Tibial nerve (tissue), 4 donors: ENCODE measurements around the gene SLC5A12. TPM values are rescaled to one million over a fixed set of nuclear protein-coding genes. Genes with fewer than 3 reads are reported as not detected.

Experiments
- DNase-seq, 2 donors: peaks; one replicate each; pipeline ENCODE4 v3.0.0-alpha.2; 2019; ENCODE audit warnings: low spot score in 2 of 2
- H3K27ac ChIP-seq, 4 donors: fragments of 200-600 bp; sonication (generic) in 3 of 4; one replicate each; pipeline ENCODE4 v1.5.1; 2017 to 2019; ENCODE audit warnings: mild to moderate bottlenecking in 1 of 4
- H3K27me3 ChIP-seq, 2 donors: fragments of 200-600 bp; sonication (generic) in 1 of 2; one replicate each; pipeline versions ENCODE4 v1.5.1 to v1.6.0; 2017 to 2019
- H3K36me3 ChIP-seq, 3 donors: fragments of 200-600 bp; sonication (generic); one replicate each; pipeline ENCODE4 v1.5.1; 2018 to 2019
- H3K4me1 ChIP-seq, 4 donors: fragments of 200-600 bp; sonication (generic) in 3 of 4; one replicate each; pipeline ENCODE4 v1.5.1; 2017 to 2019
- H3K4me3 ChIP-seq, 4 donors: fragments of 200-600 bp; sonication (generic) in 3 of 4; one replicate each; pipeline ENCODE4 v1.5.1; 2017 to 2019; ENCODE audit warnings: mild to moderate bottlenecking in 1 of 4, moderate library complexity in 1 of 4
- H3K9me3 ChIP-seq, 4 donors: fragments of 200-600 bp; sonication (generic) in 3 of 4; one replicate each; pipeline ENCODE4 v1.5.1; 2017 to 2019
- EP300 ChIP-seq, 2 donors: sonication (generic); formaldehyde crosslinking; IDR thresholded peaks; one replicate each; pipeline ENCODE4 v1.6.1; 2017; ENCODE audit warnings: antibody characterized with exemption in 2 of 2, mild to moderate bottlenecking in 1 of 2
- POLR2A ChIP-seq, 2 donors: fragments of 450-650 bp; IDR thresholded peaks; one replicate each; pipeline ENCODE4 v1.6.1; 2017; ENCODE audit warnings: antibody characterized with exemption in 2 of 2, mild to moderate bottlenecking in 2 of 2, moderate library complexity in 2 of 2
- WGBS, 2 donors: methylation state at CpG; one replicate each; pipeline ENCODE4 v1.1.5; 2018; 5-methylcytosine and 5-hydroxymethylcytosine counted together
- total RNA-seq, 4 donors: library from RNA; depleted of rRNA; stranded (reverse); fragments of >200 nt; gene quantifications; one replicate each; pipeline ENCODE4 v1.1.0, GENCODE V29; 2016
- TF ChIP-seq, protein P1 (sequence below), 5 experiments: fragments of 200-600 bp in 3 of 5; fragments of 450-650 bp in 2 of 5; sonication (generic) in 3 of 5; IDR thresholded peaks; one replicate each; pipeline ENCODE4 v1.5.1; 2016 to 2019; ENCODE audit warnings: antibody characterized with exemption in 5 of 5, mild to moderate bottlenecking in 3 of 5, moderate library complexity in 2 of 5

Gene SLC5A12
- total RNA-seq, 4 donors from 2014 or later, result under 0.01 to 0.90 (median 0.53) TPM

GRCh38 chr11:26703411-26704191 is 18.3 kb downstream of the SLC5A12 start:
- Histone ChIP-seq H3K4me3 (no peak overlapping the region), H3K9me3 (no peaks in the 10 kb centered on the region), H3K36me3 (no peaks in the 10 kb centered on the region), H3K27me3 (no peaks in the 10 kb centered on the region), H3K27ac (no peak overlapping the region), H3K4me1 (no peaks in the 10 kb centered on the region)
- TF ChIP-seq, protein P1, sequence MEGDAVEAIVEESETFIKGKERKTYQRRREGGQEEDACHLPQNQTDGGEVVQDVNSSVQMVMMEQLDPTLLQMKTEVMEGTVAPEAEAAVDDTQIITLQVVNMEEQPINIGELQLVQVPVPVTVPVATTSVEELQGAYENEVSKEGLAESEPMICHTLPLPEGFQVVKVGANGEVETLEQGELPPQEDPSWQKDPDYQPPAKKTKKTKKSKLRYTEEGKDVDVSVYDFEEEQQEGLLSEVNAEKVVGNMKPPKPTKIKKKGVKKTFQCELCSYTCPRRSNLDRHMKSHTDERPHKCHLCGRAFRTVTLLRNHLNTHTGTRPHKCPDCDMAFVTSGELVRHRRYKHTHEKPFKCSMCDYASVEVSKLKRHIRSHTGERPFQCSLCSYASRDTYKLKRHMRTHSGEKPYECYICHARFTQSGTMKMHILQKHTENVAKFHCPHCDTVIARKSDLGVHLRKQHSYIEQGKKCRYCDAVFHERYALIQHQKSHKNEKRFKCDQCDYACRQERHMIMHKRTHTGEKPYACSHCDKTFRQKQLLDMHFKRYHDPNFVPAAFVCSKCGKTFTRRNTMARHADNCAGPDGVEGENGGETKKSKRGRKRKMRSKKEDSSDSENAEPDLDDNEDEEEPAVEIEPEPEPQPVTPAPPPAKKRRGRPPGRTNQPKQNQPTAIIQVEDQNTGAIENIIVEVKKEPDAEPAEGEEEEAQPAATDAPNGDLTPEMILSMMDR (IDR thresholded peaks at IDR 0.05), result no peak
- no peak for TF ChIP-seq EP300 (IDR thresholded peaks at IDR 0.05)
- no peak for TF ChIP-seq POLR2A (IDR thresholded peaks at IDR 0.05)
- WGBS, 2 donors, result 64 to 68% methylated on average over 5 of the region's 5 CpGs
- no peak for DNase-seq

GRCh38 chr11:26702406-26702805 is 19.5 kb downstream of the SLC5A12 start:
- H3K4me1 ChIP-seq, result no peaks in the 10 kb centered on the region
- DNase-seq, result no peak
- no peaks in the 10 kb centered on the region for H3K9me3 ChIP-seq
- H3K36me3 ChIP-seq, result no peaks in the 10 kb centered on the region
- H3K4me3 ChIP-seq, result no peak overlapping the region
- H3K27ac ChIP-seq, result no peak overlapping the region
- no peaks in the 10 kb centered on the region for H3K27me3 ChIP-seq
- TF ChIP-seq EP300 (IDR thresholded peaks at IDR 0.05) (no peak), POLR2A (IDR thresholded peaks at IDR 0.05) (no peak)
- TF ChIP-seq, protein P1 (IDR thresholded peaks at IDR 0.05), result no peak

DNA sequence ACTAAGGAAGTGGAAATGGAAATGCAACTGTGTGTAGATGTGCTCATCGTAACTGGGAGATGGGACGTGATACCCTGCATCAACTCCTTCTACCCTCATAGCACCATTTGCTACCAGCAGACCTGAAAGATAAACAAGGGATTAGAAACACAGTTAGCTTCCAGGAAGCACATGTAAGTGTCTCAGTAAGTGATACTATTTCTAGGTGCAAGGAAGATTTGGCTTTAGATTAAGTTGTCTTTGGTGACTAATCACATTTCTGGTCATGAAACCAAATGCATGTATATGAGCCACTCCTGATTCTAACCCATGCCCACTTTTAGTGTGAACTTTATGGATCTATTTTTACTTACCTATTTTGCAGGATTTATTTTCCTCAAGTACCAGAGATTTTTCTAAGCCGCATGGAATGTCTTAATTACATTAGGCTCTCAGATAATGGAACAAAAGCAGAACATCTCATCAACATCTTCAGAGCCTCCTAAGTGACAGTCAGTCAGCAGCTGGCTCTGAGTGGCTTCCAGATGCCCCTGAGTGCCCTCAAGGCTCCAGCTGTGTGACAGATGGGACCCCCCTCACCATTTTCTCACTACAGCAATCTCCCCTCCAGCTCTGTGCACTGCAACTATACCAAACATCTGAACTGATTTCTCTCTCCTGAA is 21.2 kb downstream of the SLC5A12 start:
- WGBS, 2 donors, result 92 to 98% methylated on average over 3 of the region's 3 CpGs
- TF ChIP-seq, protein P1 (IDR thresholded peaks at IDR 0.05), result no peak
- TF ChIP-seq POLR2A (IDR thresholded peaks at IDR 0.05), result no peak
- TF ChIP-seq EP300 (IDR thresholded peaks at IDR 0.05), result no peak
- H3K9me3 ChIP-seq, result no peaks in the 10 kb centered on the region
- no peak for DNase-seq
- no peaks in the 10 kb centered on the region for H3K27me3 ChIP-seq
- no peak overlapping the region for H3K4me3 ChIP-seq
- H3K4me1 ChIP-seq, result no peaks in the 10 kb centered on the region
- H3K27ac ChIP-seq, result no peak overlapping the region
- H3K36me3 ChIP-seq, result no peaks in the 10 kb centered on the region

DNA sequence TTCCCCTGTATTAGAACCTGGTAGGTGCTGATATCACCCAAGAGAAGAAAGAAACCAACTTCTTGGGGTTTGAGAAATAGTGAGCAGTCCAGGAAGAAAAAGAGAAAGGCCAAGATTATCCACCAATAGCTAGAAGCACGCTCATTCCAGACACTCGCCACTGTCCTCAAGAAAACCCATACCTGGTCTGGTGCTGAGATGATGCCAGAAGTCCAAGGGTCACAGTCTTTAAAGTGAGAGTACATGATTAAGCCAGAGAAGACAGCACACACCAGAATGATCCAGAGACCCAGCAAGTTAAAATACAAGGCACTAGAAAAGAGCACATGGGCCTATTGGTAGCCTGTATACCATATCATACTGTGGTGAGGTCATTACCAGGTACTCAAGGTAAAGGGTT is 23.6 kb downstream of the SLC5A12 start:
- Histone ChIP-seq H3K27me3 (no peaks in the 10 kb centered on the region), H3K36me3 (no peaks in the 10 kb centered on the region), H3K4me3 (no peak overlapping the region), H3K4me1 (no peaks in the 10 kb centered on the region), H3K27ac (no peak overlapping the region), H3K9me3 (no peaks in the 10 kb centered on the region)
- TF ChIP-seq POLR2A (IDR thresholded peaks at IDR 0.05), result no peak
- no peak for TF ChIP-seq EP300 (IDR thresholded peaks at IDR 0.05)
- TF ChIP-seq, protein P1 (IDR thresholded peaks at IDR 0.05), result no peak
- DNase-seq, result no peak
- 93 to 95% methylated on average over 2 of the region's 2 CpGs for WGBS, 2 donors

DNA sequence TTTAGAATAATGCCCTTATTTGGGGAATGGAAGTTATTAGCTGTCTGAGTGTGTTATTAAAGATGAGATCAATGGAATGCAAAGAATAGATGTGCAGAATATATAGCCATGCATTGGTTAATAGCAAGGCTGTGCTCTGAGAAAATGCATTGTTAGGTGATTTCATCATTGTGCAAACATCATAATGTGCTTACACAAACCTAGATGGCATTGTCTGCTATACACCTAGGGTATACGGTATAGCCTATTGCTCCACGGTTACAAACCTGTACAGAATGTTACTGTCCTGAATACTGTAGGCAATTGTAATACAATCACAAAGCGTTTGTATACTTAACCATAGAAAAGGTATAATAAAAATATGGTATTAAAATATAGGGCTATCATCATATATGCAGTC is 25.5 kb downstream of the SLC5A12 start:
- TF ChIP-seq, protein P1 (IDR thresholded peaks at IDR 0.05), result no peak
- no peak for TF ChIP-seq EP300 (IDR thresholded peaks at IDR 0.05)
- TF ChIP-seq POLR2A (IDR thresholded peaks at IDR 0.05), result no peak
- Histone ChIP-seq H3K4me3 (no peak overlapping the region), H3K9me3 (no peaks in the 10 kb centered on the region), H3K4me1 (no peaks in the 10 kb centered on the region), H3K36me3 (no peaks in the 10 kb centered on the region), H3K27me3 (no peaks in the 10 kb centered on the region), H3K27ac (no peak overlapping the region)
- no peak for DNase-seq
- 82 to 90% methylated on average over 3 of the region's 3 CpGs for WGBS, 2 donors
